ENCODE data around the gene TRAM2.

DNA sequence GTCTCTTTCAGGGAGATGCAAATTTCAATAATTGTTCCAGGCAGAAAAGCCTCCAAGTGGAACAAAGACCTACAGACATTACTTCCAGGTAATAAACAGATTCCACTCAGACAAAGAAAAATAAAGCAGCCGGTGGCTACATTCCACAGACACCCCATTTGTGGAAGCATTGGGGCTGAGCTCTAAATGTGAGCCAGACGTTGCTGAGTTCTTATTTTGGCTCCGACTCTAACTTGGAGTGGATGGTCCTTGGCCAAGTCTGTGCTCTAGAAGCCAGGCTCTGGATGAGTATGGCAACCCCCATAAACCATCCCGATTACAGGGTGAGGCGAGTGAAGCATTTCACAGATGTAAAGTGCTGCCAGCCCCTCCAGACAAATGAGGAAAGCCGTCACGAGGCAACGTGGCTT lies 6.6 kb downstream of the TRAM2 start:
- TF ChIP-seq, protein P1, sequence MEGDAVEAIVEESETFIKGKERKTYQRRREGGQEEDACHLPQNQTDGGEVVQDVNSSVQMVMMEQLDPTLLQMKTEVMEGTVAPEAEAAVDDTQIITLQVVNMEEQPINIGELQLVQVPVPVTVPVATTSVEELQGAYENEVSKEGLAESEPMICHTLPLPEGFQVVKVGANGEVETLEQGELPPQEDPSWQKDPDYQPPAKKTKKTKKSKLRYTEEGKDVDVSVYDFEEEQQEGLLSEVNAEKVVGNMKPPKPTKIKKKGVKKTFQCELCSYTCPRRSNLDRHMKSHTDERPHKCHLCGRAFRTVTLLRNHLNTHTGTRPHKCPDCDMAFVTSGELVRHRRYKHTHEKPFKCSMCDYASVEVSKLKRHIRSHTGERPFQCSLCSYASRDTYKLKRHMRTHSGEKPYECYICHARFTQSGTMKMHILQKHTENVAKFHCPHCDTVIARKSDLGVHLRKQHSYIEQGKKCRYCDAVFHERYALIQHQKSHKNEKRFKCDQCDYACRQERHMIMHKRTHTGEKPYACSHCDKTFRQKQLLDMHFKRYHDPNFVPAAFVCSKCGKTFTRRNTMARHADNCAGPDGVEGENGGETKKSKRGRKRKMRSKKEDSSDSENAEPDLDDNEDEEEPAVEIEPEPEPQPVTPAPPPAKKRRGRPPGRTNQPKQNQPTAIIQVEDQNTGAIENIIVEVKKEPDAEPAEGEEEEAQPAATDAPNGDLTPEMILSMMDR (IDR thresholded peaks at IDR 0.05), result no peak
- no peak for TF ChIP-seq POLR2A (IDR thresholded peaks at IDR 0.05)
